BE2C (cell line): ENCODE results near the gene ICA1L. TPM values are rescaled to one million over a fixed set of nuclear protein-coding genes. Genes with fewer than 3 reads are reported as not detected.
"Not testable (repeated sequence)": the region's sequence is repeated elsewhere in the genome, so short reads cannot be mapped to it uniquely, and the experiment has no call there.

ENCODE experiments used
- DNase-seq: peaks from one replicate; pipeline ENCODE4 v3.0.0-alpha.2; 2020
- H3K27me3 ChIP-seq: fragments of 250-450 bp; sonication (Bioruptor Pico); 2 replicates; pipeline ENCODE4 v1.5.1; 2020; ENCODE audit warnings: mild to moderate bottlenecking
- H3K36me3 ChIP-seq: fragments of 250-450 bp; sonication (Bioruptor Pico); 2 replicates; pipeline ENCODE4 v1.5.1; 2020; ENCODE audit warnings: mild to moderate bottlenecking
- H3K4me1 ChIP-seq: fragments of 250-450 bp; sonication (Bioruptor Pico); 2 replicates; pipeline ENCODE4 v1.5.1; 2020
- H3K4me3 ChIP-seq: 2 replicates; pipeline ENCODE4 v1.5.1; 2011; ENCODE audit warnings: low read depth, low read length
- H3K9me3 ChIP-seq: fragments of 250-450 bp; sonication (Bioruptor Pico); 2 replicates; pipeline ENCODE4 v1.5.1; 2020
- polyA plus RNA-seq: library from polyadenylated mRNA; unstranded; fragments of >200 nt; gene quantifications from one replicate; pipeline ENCODE4 v1.2.1, GENCODE V29; 2012; ENCODE audit warnings: low read depth, missing spikeins; ENCODE audit not compliant: insufficient read length, insufficient read depth
- TF ChIP-seq, protein P1 (sequence below): IDR thresholded peaks from 2 replicates; pipeline ENCODE4 v1.5.1; 2012; ENCODE audit warnings: mild to moderate bottlenecking, low read depth, low read length

The ICA1L gene
- 1.1 TPM for polyA plus RNA-seq

DNA sequence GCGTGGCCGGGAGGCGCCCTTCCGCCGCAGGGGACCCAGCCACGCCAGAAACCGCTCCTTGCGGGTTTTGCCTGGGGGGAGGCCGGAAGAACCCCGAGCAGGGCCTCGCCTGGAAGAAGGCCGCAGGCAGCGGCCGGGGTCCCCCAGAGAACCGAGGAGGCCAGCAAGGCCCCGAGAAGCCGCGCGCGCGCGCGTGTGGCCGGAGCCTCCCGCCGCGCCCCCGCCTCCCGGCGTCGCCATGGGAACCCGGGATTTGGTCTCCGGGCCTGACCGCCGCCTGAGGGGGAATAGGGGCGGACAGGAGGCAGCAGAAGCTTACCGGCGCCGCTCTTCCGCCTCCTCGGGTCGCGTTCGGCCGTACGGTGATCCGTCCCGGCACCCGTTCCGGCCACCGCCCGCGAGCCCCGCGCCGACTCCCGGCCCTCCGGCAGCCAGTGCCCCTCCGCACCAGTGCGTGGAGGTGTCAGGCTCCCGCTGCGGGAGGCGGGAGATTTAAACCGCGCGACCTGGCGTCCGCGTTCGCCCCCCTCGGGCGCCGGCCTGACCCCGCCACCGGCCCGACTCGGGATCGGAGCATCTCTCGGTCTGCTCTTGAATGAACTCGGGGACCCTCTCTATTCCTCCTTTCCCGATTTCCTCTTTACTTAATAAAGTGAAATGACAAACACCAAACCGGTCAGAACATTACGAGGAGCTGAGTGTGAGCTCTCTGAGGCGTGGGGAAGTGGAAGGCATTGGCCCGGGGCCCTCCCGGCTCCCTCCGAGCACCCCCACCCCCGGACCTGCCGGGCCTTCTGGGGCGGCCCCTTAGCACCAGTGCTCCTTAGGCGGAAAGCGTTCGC is at the start of gene ICA1L:
Gene ICA1L, minus strand, starts transcription at position 467 of the 842 bp plus-strand sequence. CDS start 42,757 bp downstream, outside the sequence.
- 0 out of 2 replicates have a peak, but pooled peaks cover 3% of the 10 kb centered on the region for H3K4me1 ChIP-seq
- H3K36me3 ChIP-seq = no peaks in the 10 kb centered on the region; the same call in 1 of the 2 replicates
- H3K27me3 ChIP-seq = no peaks in the 10 kb centered on the region
- DNase-seq = peak; percentile 85
- TF ChIP-seq, protein P1, sequence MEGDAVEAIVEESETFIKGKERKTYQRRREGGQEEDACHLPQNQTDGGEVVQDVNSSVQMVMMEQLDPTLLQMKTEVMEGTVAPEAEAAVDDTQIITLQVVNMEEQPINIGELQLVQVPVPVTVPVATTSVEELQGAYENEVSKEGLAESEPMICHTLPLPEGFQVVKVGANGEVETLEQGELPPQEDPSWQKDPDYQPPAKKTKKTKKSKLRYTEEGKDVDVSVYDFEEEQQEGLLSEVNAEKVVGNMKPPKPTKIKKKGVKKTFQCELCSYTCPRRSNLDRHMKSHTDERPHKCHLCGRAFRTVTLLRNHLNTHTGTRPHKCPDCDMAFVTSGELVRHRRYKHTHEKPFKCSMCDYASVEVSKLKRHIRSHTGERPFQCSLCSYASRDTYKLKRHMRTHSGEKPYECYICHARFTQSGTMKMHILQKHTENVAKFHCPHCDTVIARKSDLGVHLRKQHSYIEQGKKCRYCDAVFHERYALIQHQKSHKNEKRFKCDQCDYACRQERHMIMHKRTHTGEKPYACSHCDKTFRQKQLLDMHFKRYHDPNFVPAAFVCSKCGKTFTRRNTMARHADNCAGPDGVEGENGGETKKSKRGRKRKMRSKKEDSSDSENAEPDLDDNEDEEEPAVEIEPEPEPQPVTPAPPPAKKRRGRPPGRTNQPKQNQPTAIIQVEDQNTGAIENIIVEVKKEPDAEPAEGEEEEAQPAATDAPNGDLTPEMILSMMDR = no peak
- H3K4me3 ChIP-seq = peak within 1 kb of the TSS; percentile 94
- H3K9me3 ChIP-seq = no peaks in the 10 kb centered on the region

DNA sequence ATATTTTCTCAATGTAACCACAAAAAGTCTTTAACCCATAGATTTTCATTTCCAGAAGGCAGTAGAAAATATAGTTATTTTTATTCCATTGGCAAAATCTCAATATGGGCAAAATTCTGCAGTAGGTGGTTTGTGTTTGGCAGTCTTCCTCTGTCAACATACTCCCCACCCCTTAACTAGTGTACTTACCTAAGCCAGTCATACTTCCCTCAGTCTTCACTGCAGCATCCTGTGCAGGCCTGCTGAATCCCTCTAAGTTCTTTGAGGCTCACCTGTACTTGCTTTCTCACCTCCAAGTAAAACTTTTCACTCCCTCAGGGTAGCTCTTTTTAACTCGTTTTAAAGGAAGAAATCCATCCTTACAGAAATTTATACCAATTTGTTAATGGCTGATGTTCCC is 47.3 kb upstream of the ICA1L start:
- DNase-seq = no peak
- no peaks in the 10 kb centered on the region for H3K36me3 ChIP-seq
- no peaks in the 10 kb centered on the region for H3K27me3 ChIP-seq
- H3K4me1 ChIP-seq = no peaks in the 10 kb centered on the region
- H3K9me3 ChIP-seq = no peaks in the 10 kb centered on the region
- TF ChIP-seq, protein P1 = no peak
- no peak overlapping the region for H3K4me3 ChIP-seq

DNA sequence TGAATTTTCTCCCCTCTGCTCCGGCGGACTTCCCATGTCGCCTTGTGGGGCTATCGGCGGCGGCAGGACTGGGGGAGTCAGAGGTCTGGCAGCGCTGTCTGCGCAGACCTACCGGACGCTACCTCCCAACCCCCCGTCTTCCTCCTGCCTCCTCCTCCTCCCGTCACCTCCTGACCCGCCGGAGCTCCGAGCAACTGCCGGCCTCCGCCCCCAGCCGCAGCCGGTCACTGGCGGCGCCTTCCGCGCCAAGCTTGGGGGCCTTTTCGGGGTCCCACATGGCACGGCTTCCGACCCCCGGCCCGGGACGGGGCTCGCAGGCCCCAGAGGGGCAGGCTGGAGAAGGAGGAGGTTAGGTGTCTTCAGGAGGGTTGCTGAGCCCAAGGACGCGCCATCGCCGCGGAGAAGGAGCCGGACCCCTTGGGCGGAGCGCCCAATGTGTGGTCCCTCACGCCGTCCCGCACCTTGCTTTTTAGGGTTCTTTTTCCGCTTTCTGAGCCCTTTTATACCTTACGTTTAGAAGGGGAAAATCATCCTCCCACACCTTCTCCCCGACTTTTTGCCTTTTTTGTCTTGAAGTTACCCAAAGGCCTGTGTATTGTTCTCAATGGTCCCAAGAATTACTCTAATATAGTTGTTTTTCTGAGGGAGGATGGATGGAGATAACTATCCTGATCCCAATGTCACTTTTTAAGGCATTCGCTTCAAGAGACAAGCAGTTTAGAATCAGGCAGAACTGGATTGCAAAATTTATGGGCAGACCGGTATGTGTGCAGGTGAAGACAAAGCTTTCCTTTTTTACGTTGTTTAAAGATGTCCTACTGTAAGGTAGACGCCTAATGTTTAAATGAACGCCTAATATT is 41.0 kb upstream of the ICA1L start:
- DNase-seq, H3K4me1 ChIP-seq, H3K9me3 ChIP-seq, H3K27me3 ChIP-seq: not testable (repeated sequence)
- H3K36me3 ChIP-seq = peaks cover 11% of the 10 kb centered on the region
- H3K4me3 ChIP-seq = peak overlapping the region; percentile 88

DNA sequence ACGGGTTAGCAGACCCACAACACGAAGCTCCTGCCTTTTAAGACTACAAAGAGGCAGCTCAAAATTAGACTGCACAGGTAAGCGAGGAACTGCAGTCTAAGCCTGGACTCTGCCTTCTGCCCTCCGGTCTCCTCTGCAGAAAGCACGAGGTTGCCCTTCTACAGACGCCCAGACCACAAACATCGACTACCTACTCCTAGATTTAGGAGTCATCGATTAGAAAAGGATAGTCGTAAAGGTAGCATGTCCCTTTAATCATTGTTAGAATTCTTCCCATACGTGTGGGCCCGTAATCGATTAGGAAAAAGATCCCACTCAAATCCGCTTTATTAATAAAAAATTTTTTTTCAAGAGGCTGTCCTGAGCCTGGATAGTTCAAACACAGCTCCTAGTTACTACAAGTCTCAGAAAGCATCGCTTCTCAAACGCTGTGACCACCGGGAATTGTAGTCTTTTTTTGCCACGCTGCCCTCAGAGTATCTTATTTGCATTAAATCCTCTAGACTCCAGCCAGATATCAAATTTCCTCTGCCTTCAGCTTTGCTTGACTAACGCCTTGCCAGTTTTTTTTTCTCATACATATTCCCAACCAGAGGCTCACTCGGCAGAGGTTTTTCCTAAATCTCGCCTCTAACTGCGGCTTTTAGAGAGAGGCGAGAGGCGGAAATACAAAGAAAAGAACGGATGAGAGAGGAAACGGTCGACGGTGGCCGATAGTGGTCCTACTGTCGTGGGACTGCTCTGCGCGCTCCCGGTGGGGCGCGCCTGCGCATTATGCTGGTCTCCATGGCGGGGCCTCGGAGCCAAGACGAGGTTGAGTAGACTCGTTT is 40.2 kb upstream of the ICA1L start, which contains the start of the genes CARF and WDR12:
Gene CARF, plus strand, starts transcription at position 764 of the 830 bp plus-strand sequence. CDS start 29,628 bp downstream, outside the sequence.
Gene WDR12, minus strand, starts transcription at position 162 of the 830 bp plus-strand sequence. CDS start 197 bp downstream, outside the sequence.
- TF ChIP-seq, protein P1 = no peak
- H3K9me3 ChIP-seq = no peaks in the 10 kb centered on the region
- peak within 1 kb of the TSS; percentile 88 for H3K4me3 ChIP-seq
- no peaks in the 10 kb centered on the region for H3K4me1 ChIP-seq
- DNase-seq = peak; percentile 95
- peaks cover 20% of the 10 kb centered on the region for H3K36me3 ChIP-seq
- no peaks in the 10 kb centered on the region for H3K27me3 ChIP-seq

DNA sequence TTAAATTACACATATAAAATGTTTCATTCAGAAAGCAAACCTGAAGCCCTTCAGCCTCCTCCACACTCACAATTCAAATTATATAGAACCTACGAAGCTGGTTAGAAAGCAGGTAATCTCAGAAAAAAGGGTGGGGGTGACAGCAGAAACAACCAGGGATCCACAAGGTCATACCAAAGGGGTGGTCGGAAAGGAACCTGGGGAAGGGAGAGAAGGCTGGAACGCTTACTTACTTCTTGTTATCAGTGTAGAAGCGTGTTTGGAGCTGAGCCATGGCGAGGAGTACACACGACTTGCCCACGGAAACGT is 39.6 kb upstream of the ICA1L start:
- Histone ChIP-seq H3K4me1 (no peaks in the 10 kb centered on the region), H3K27me3 (no peaks in the 10 kb centered on the region), H3K36me3 (peaks cover 26% of the 10 kb centered on the region), H3K4me3 (peak overlapping the region; percentile 88), H3K9me3 (no peaks in the 10 kb centered on the region)
- no peak for DNase-seq
- TF ChIP-seq, protein P1 = no peak

DNA sequence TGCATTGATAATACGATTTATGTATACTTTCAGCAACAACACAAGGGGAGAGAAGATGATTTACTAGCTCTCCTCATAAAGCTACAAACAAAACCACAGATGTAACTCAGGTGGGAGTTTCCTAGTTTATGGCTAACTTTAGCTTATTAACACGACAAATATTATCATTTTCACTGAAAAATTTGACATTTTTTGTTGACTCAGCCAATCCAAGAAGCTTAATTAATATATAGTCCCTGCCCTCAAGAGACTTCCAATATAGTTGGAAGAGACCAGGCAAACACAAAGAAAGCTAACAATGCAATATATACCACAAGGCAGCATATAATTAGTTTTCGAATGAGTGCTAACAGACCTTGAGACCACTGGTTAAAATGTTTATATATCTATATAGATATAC is 39.1 kb upstream of the ICA1L start:
- Histone ChIP-seq H3K4me1 (no peaks in the 10 kb centered on the region), H3K36me3 (peaks cover 30% of the 10 kb centered on the region), H3K4me3 (peak overlapping the region; percentile 88), H3K9me3 (no peaks in the 10 kb centered on the region), H3K27me3 (no peaks in the 10 kb centered on the region)
- TF ChIP-seq, protein P1 = no peak
- no peak for DNase-seq

DNA sequence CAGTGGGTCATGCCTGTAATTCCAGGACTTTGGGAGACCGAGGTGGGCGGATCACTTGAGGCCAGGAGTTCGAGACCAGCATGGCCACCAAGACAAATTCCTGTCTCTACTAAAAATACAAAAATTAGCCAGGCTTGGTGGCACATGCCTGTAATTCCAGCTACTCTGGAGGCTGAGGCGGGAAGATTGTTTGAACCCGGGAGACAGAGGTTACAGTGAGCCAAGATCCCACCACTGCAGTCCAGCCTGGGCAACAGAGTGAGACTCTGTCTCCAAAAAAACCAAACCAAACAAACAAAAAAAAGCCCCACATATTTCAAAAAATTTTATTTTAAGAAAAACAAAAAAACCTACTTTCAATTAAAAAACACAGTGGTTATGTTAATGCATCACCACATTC is 38.7 kb upstream of the ICA1L start:
- H3K9me3 ChIP-seq, DNase-seq, H3K4me1 ChIP-seq, H3K27me3 ChIP-seq: not testable (repeated sequence)
- H3K4me3 ChIP-seq = peak overlapping the region; percentile 88
- H3K36me3 ChIP-seq = peaks cover 35% of the 10 kb centered on the region
